ENCODE data around the gene CALML5.

Gene CALML5

GRCh38 chr10:5514226-5514850, 15.0 kb upstream of the CALML5 start:
- DNase-seq, result no peak

GRCh38 chr10:5512881-5513612, 13.7 kb upstream of the CALML5 start:
- DNase-seq, result no peak

- no peak for DNase-seq
Observed at GRCh38 chr10:5512331-5512730, 13.0 kb upstream of the CALML5 start.

DNA sequence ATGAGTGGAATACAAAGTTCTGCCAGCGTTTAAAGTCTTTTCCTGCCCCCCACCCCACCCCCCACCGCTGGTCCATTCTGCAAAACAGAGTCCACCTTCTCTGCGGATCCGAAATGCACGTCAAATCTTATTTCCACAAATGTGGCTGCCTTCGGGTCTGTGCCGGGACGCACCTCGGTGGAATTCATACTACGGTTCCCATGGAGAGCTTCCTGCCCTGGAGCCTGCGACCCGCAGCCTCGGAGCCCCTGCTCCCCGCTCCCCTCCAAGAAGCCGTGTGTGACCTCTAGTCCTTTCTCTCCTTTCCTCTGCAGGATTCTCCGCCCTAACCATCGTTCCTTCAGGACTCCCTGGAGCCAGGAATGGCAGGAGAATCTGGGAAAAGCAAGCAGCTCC, 12.5 kb upstream of the CALML5 start:
- no peak for DNase-seq

DNA sequence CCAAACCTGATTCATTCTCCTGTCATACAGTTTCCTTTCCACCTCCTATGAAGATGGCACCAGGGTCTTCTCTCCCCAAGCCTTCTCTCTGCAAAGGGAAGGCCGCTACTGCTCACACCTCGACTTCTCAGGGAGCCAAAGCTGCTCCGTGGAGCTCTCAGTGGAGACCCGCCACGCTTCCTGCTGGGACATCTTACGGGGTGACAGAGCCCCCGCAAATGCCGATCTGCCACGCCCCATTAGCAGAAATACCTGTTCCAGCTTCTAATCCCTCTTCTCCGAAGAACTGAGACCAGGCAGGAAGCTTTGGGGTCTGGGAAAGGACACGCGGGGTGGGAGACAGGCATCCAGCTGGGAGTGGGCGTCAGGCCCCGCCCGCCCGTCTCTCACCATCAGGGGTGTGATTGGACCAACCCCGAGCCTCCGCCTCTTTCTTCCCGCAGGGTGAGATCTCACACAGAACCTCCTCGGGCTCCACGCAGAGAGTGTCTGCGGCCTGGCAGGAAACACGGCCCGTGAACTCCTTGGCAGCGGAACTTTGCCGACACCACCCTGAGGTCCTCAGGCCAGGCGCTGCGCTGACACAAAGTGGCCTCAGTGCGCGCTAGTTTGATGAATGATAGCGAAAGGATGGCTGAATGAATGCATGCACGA, 12.0 kb upstream of the CALML5 start:
- DNase-seq, result no peak

GRCh38 chr10:5510281-5511072, 11.1 kb upstream of the CALML5 start:
- no peak for DNase-seq

- no peak for DNase-seq
Observed at GRCh38 chr10:5509691-5510090, 10.3 kb upstream of the CALML5 start.

GRCh38 chr10:5509236-5509635, 9.9 kb upstream of the CALML5 start:
- no peak for DNase-seq

- no peak for DNase-seq
Observed at GRCh38 chr10:5508786-5509185, 9.4 kb upstream of the CALML5 start.

- no peak for DNase-seq
Observed at GRCh38 chr10:5508161-5508604, 8.8 kb upstream of the CALML5 start.

DNA sequence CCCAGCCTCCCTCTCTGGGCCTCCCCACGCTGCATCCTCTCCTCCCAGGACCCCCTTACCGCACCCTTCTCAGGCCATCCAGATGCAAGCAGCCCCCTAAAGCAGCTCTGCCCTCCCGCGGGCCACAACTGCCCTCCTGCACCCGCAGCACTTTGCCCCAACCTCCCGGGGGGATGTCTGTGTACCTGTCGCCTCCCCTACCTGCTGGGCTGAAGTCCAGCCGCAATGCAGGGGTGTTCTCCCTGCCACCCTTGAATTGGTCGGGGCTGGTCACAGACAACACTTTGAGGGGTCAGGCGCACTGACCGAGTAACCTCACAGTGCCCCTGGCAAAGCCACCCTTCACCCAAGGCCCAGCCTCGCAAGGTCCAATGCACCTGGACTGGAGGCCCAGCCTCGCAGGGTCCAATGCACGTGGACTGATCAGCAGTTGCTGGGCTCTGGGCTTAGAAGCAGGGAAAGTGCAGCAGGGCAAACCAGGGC, 8.3 kb upstream of the CALML5 start:
- no peak for DNase-seq

- no peak for DNase-seq
Observed at GRCh38 chr10:5506751-5507648, 7.6 kb upstream of the CALML5 start.

DNA sequence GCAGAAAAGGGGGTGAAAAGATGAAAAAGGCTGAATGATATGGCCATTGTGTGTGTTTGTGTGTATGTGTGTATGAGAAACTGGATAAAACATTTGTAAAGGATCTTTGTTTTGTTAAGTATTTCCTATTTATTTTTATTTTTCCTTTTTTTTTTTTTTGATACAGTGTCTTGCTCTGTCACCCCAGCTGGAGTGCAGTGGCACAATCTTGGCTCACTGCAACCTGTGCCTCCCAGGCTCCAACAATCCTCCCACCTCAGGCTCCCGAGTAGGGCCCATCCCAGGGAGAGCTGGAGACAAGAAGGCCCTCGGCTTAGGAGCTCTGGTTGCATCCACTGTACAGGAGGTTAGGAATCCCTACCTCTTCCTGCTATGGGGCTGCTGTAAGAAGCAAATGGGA, 6.9 kb upstream of the CALML5 start:
- no peak for DNase-seq

- DNase-seq, result no peak
Observed at GRCh38 chr10:5504146-5505072, 5.0 kb upstream of the CALML5 start.

- no peak for DNase-seq
Observed at GRCh38 chr10:5503477-5503835, 4.1 kb upstream of the CALML5 start.

DNA sequence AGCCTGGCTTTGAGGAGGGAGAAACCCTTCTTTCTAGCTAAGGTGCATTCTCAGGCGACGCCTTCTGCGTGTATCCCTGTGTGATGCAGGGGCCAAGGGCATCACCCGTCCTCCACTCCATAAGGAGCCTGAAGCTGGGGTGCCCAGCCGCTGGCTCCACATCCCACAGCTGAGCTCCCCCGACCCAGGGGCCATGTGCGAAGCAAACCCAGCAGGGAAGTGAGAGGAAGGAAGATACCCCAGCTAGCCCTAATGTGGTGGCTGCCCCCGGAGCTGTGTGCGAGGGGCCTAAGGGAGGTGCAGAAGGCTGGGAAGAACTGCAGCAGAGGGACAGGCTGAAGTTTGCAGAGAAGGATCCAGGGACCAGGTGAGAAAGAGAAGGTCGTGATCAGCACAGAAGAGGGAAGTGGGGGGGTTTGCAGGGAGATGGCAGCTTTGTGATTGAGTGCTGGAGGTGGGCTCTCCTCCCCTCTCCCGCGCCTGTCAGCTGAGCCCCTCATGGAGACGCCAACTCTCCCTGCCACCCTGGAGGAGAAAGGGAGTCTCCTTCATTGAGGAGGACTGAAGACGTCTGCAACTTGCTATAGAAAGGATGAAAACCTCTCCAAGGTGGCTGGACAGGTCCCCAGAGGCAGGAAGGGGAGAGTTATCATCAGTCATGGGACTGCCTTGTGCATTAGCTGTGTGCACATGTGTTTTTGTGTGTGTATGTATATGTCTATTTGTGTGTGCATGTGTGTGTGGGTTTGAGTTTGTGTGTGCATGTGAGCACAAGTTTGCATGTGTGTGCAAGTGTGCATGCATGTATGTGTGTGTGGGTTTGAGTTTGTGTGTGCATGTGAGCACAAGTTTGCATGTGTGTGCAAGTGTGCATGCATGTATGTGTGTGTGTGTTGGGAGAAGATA, 3.5 kb upstream of the CALML5 start:
- no peak for DNase-seq

- DNase-seq, result no peak
Observed at GRCh38 chr10:5502061-5502521, 2.7 kb upstream of the CALML5 start.

DNA sequence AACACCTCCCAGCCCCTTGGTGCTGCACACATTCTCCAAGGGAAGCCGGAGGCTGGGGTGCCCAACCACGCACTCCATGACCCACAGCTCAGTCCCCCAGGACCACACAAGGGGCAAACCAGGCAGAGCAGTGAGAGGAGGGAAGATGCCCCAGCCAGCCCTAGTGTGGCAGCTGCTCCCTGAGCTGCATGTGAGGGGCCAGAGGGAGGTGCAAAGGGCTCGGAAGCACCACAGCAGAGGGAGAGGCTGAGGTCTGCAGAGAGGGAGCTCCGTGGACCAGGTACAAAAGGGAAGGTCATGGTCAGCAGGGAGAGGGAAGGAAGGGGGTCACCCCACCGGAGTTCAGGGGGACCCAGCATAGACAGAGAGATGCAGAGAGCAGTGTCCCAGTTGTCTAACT, 1.5 kb upstream of the CALML5 start:
- DNase-seq, result no peak

GRCh38 chr10:5500162-5500670, 846 bp upstream of the CALML5 start:
- no peak for DNase-seq

All from CD4-positive, alpha-beta T cell treated with Interleukin-15 for 1 hour (primary cell).